MM.1S (cell line): Measurements from ENCODE around the gene IL3.

Source experiments
- CTCF ChIP-seq: fragments of 300-600 bp; sonication (generic); IDR thresholded peaks from 2 replicates; pipeline ENCODE4 v1.5.1; 2016; ENCODE audit warnings: antibody characterized with exemption, low read length, mixed read lengths
- EZH2 ChIP-seq: fragments of 300-600 bp; sonication (generic); optimal IDR thresholded peaks from 2 replicates; pipeline ENCODE3; 2017; ENCODE audit warnings: low read depth, mild to moderate bottlenecking, antibody characterized with exemption, low read length, mixed read lengths
- EZH2phosphoT487 ChIP-seq: fragments of 300-600 bp; sonication (generic); IDR thresholded peaks from 2 replicates; pipeline ENCODE4 v1.6.1; 2018; ENCODE audit warnings: antibody characterized with exemption, low read length

- TF ChIP-seq CTCF: no peak
- no peak for TF ChIP-seq EZH2phosphoT487
- no peak for TF ChIP-seq EZH2
These were observed 6.4 kb downstream of the IL3 start for GRCh38 chr5:132066871-132067270.
